Peyer's patch (tissue), 4 donors: Measurements from ENCODE around the gene NUDT12.

ENCODE experiments used
- CTCF ChIP-seq, 6 experiments: fragments of 450-650 bp in 4 of 6; fragments of 200-600 bp in 2 of 6; sonication (generic) in 1 of 6; IDR thresholded peaks; one replicate each; pipeline ENCODE4 v1.5.1; 2017 to 2019; ENCODE audit warnings: antibody characterized with exemption in 6 of 6, mild to moderate bottlenecking in 3 of 6, moderate library complexity in 1 of 6
- POLR2A ChIP-seq, 2 donors: fragments of 450-650 bp; IDR thresholded peaks; one replicate each; pipeline ENCODE4 v1.5.1; 2017; ENCODE audit warnings: antibody characterized with exemption in 2 of 2, mild to moderate bottlenecking in 2 of 2, moderate library complexity in 2 of 2

DNA sequence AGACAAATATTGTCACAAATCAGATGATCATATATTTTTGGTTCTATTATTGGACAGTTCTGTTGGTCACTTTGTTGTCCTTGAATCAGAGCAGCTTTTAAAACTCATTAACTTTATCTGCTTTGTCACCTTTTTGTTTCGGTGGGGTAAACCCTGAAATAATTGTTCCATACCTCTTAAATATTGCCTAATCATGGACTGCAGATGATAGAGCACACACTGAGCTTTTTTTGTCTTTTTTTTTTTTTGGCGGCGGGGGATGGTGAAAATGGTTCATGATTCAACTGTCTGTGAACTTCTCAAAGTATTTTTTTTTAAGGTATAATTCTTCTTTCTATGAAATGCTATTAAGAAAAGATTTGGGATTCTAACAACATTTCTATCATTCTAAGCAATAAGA lies 1.8 kb downstream of the NUDT12 start:
- TF ChIP-seq CTCF (IDR thresholded peaks at IDR 0.05), result no peak
- TF ChIP-seq POLR2A (IDR thresholded peaks at IDR 0.05), result no peak
